Limb (tissue), 2 donors: ENCODE results near the gene JUNB.

Experiments used
- DNase-seq, 2 donors: peaks; one replicate each; pipeline ENCODE4 v3.0.0-alpha.2; 2016; ENCODE audit errors: extremely low spot score in 2 of 2

JUNB gene

GRCh38 chr19:12791345-12792050 is at the start of gene JUNB:
Gene JUNB (plus strand): TSS chr19:12791486. CDS start chr19:12791772, 286 bp downstream.
- DNase-seq = peak; percentile 91 to 97

GRCh38 chr19:12745166-12745897 is 46.0 kb upstream of the JUNB start:
- no peak for DNase-seq

GRCh38 chr19:12748489-12748888 is 42.8 kb upstream of the JUNB start:
- DNase-seq = no peak

- no peak for DNase-seq
These were observed 41.3 kb upstream of the JUNB start for GRCh38 chr19:12749938-12750521.

GRCh38 chr19:12750851-12751250 is 40.4 kb upstream of the JUNB start:
- DNase-seq = no peak

- no peak for DNase-seq
These were observed 39.7 kb upstream of the JUNB start, which contains the start of gene BEST2 for GRCh38 chr19:12751635-12752034. Gene BEST2 (plus strand): TSS chr19:12751791. CDS start chr19:12752593, 802 bp downstream.

- no peak for DNase-seq
These were observed 39.1 kb upstream of the JUNB start for GRCh38 chr19:12752056-12752781.

GRCh38 chr19:12754465-12755196 is 36.7 kb upstream of the JUNB start:
- no peak for DNase-seq

GRCh38 chr19:12756150-12756883 is 35.0 kb upstream of the JUNB start:
- DNase-seq = no peak

GRCh38 chr19:12757544-12758274 is 33.6 kb upstream of the JUNB start:
- peak; percentile 62 to 79 for DNase-seq

GRCh38 chr19:12759686-12760085 is 31.6 kb upstream of the JUNB start:
- DNase-seq = no peak

GRCh38 chr19:12763100-12763499 is 28.2 kb upstream of the JUNB start:
- DNase-seq = no peak

GRCh38 chr19:12764698-12765097 is 26.6 kb upstream of the JUNB start:
- DNase-seq = no peak

GRCh38 chr19:12766051-12766521 is 25.2 kb upstream of the JUNB start:
- peak; percentile 89 to 91 for DNase-seq

GRCh38 chr19:12767150-12767549 is 24.1 kb upstream of the JUNB start:
- DNase-seq = no peak

- no peak for DNase-seq
These were observed 23.6 kb upstream of the JUNB start for GRCh38 chr19:12767666-12768065.

- DNase-seq = peak; percentile 29 to 58
These were observed 21.6 kb upstream of the JUNB start for GRCh38 chr19:12769689-12770088.

GRCh38 chr19:12770922-12771321 is 20.4 kb upstream of the JUNB start:
- DNase-seq = no peak

- no peak for DNase-seq
These were observed 19.0 kb upstream of the JUNB start for GRCh38 chr19:12772323-12772722.

- DNase-seq = no peak
These were observed 17.7 kb upstream of the JUNB start for GRCh38 chr19:12773571-12773970.
